ENCODE results near the gene LAIR2. TPM values are rescaled to one million over a fixed set of nuclear protein-coding genes. Genes with fewer than 3 reads are reported as not detected.

LAIR2 gene
- total RNA-seq, 1 donor from 2014 or later, result not detected

GRCh38 chr19:54460230-54461005 lies 42.2 kb upstream of the LAIR2 start:
- DNase-seq, result no peak
- no peak overlapping the region for H3K4me3 ChIP-seq
- intact Hi-C loops (cut with micrococcal nuclease), result no loop called here
- peaks cover 60% of the 10 kb centered on the region for H3K4me1 ChIP-seq
- no peaks in the 10 kb centered on the region for H3K27me3 ChIP-seq (ENCODE audit: low read depth)
- H3K27ac ChIP-seq (replicated peaks), result no peak overlapping the region
- TF ChIP-seq CTCF (IDR thresholded peaks at IDR 0.05; ENCODE audit: borderline replicate concordance), result no peak
- H3K9me3 ChIP-seq (replicated peaks), result no peaks in the 10 kb centered on the region
- peaks cover 69% of the 10 kb centered on the region for H3K36me3 ChIP-seq

- no peak for DNase-seq
- Histone ChIP-seq H3K27me3 (ENCODE audit: low read depth) (no peaks in the 10 kb centered on the region), H3K36me3 (peaks cover 62% of the 10 kb centered on the region), H3K4me3 (no peak overlapping the region), H3K27ac (replicated peaks) (peak overlapping the region; percentile 99), H3K9me3 (replicated peaks) (no peaks in the 10 kb centered on the region), H3K4me1 (peaks cover 60% of the 10 kb centered on the region)
- intact Hi-C loops (cut with micrococcal nuclease), result no loop called here
- TF ChIP-seq CTCF (IDR thresholded peaks at IDR 0.05; ENCODE audit: borderline replicate concordance), result no peak
These were observed 41.4 kb upstream of the LAIR2 start for GRCh38 chr19:54461210-54461609.

GRCh38 chr19:54461613-54462012 lies 41.0 kb upstream of the LAIR2 start:
- no peak for TF ChIP-seq CTCF (IDR thresholded peaks at IDR 0.05; ENCODE audit: borderline replicate concordance)
- no peaks in the 10 kb centered on the region for H3K9me3 ChIP-seq (replicated peaks)
- intact Hi-C loops (cut with micrococcal nuclease), result no loop called here
- DNase-seq, result no peak
- H3K4me3 ChIP-seq, result peak overlapping the region; percentile 73
- peaks cover 60% of the 10 kb centered on the region for H3K4me1 ChIP-seq
- H3K36me3 ChIP-seq, result peaks cover 57% of the 10 kb centered on the region
- H3K27me3 ChIP-seq (ENCODE audit: low read depth), result no peaks in the 10 kb centered on the region
- peak overlapping the region; percentile 99 for H3K27ac ChIP-seq (replicated peaks)

- peaks cover 52% of the 10 kb centered on the region for H3K36me3 ChIP-seq
- H3K27ac ChIP-seq (replicated peaks), result peak overlapping the region; percentile 99
- H3K27me3 ChIP-seq (ENCODE audit: low read depth), result no peaks in the 10 kb centered on the region
- TF ChIP-seq CTCF (IDR thresholded peaks at IDR 0.05; ENCODE audit: borderline replicate concordance), result no peak
- intact Hi-C loops (cut with micrococcal nuclease), result no loop called here
- no peaks in the 10 kb centered on the region for H3K9me3 ChIP-seq (replicated peaks)
- H3K4me3 ChIP-seq, result peak overlapping the region; percentile 73
- no peak for DNase-seq
- peaks cover 60% of the 10 kb centered on the region for H3K4me1 ChIP-seq
These were observed 40.5 kb upstream of the LAIR2 start for GRCh38 chr19:54462047-54462654.

GRCh38 chr19:54462655-54463530 lies 39.7 kb upstream of the LAIR2 start:
- Histone ChIP-seq H3K36me3 (peaks cover 45% of the 10 kb centered on the region), H3K27me3 (ENCODE audit: low read depth) (no peaks in the 10 kb centered on the region), H3K4me1 (peaks cover 60% of the 10 kb centered on the region), H3K27ac (replicated peaks) (peak overlapping the region; percentile 99), H3K9me3 (replicated peaks) (no peaks in the 10 kb centered on the region), H3K4me3 (peak overlapping the region; percentile 73)
- peak; percentile 33 for TF ChIP-seq CTCF (IDR thresholded peaks at IDR 0.05; ENCODE audit: borderline replicate concordance)
- intact Hi-C loops (cut with micrococcal nuclease), result no loop called here
- peak; percentile 82 for DNase-seq

Measured in left ventricle myocardium inferior (tissue), 1 donor.